HG03060 (cell line): Measurements from ENCODE around the gene NUAK2.

Experiments used
- ATAC-seq: cut with Tn5 transposase; IDR thresholded peaks from one replicate; pipeline ENCODE4 v1.9.1; 2021; ENCODE audit warnings: low read depth, moderate number of reproducible peaks; ENCODE audit not compliant: unreplicated experiment

The NUAK2 gene

GRCh38 chr1:205275916-205276688 lies 45.4 kb downstream of the NUAK2 start:
- ATAC-seq = no peak

- no peak for ATAC-seq
Measured at GRCh38 chr1:205275133-205275532, 46.4 kb downstream of the NUAK2 start.

GRCh38 chr1:205274041-205274691 lies 47.4 kb downstream of the NUAK2 start:
- ATAC-seq = no peak

- no peak for ATAC-seq
Measured at GRCh38 chr1:205273551-205273982, 48.0 kb downstream of the NUAK2 start.

- no peak for ATAC-seq
Measured at GRCh38 chr1:205272536-205272935, 49.0 kb downstream of the NUAK2 start.

- ATAC-seq = no peak
Measured at GRCh38 chr1:205271745-205272144, 49.8 kb downstream of the NUAK2 start.

GRCh38 chr1:205271277-205271676 lies 50.3 kb downstream of the NUAK2 start:
- ATAC-seq = no peak

- no peak for ATAC-seq
Measured at GRCh38 chr1:205270764-205271163, 50.8 kb downstream of the NUAK2 start.

GRCh38 chr1:205270271-205270670 lies 51.3 kb downstream of the NUAK2 start:
- no peak for ATAC-seq

GRCh38 chr1:205269711-205270110 lies 51.8 kb downstream of the NUAK2 start:
- no peak for ATAC-seq

- ATAC-seq = no peak
Measured at GRCh38 chr1:205268846-205269680, 52.5 kb downstream of the NUAK2 start.

GRCh38 chr1:205267306-205267902 lies 54.1 kb downstream of the NUAK2 start:
- ATAC-seq = no peak

GRCh38 chr1:205266611-205267305 lies 54.8 kb downstream of the NUAK2 start:
- ATAC-seq = no peak

- ATAC-seq = no peak
Measured at GRCh38 chr1:205263580-205264190, 57.9 kb downstream of the NUAK2 start.

GRCh38 chr1:205262731-205263171 lies 58.8 kb downstream of the NUAK2 start:
- no peak for ATAC-seq

GRCh38 chr1:205261946-205262691 lies 59.4 kb downstream of the NUAK2 start:
- ATAC-seq = no peak

- no peak for ATAC-seq
Measured at GRCh38 chr1:205260948-205261732, 60.4 kb downstream of the NUAK2 start.

- ATAC-seq = no peak
Measured at GRCh38 chr1:205259998-205260397, 61.5 kb downstream of the NUAK2 start.
